HG03039 (cell line): ENCODE measurements around the gene CA12.

Source experiments
- ATAC-seq: cut with Tn5 transposase; IDR thresholded peaks from one replicate; pipeline ENCODE4 v1.9.1; 2021; ENCODE audit warnings: mild to moderate bottlenecking, moderate library complexity; ENCODE audit not compliant: unreplicated experiment

Gene CA12

GRCh38 chr15:63313825-63314224 lies 67.8 kb downstream of the CA12 start:
- ATAC-seq = no peak

GRCh38 chr15:63312286-63312685 lies 69.4 kb downstream of the CA12 start:
- no peak for ATAC-seq

- no peak for ATAC-seq
Observed at GRCh38 chr15:63310646-63311045, 71.0 kb downstream of the CA12 start.

GRCh38 chr15:63308947-63309346 lies 72.7 kb downstream of the CA12 start:
- no peak for ATAC-seq

GRCh38 chr15:63308491-63308890 lies 73.2 kb downstream of the CA12 start:
- no peak for ATAC-seq

GRCh38 chr15:63306492-63307073 lies 75.1 kb downstream of the CA12 start:
- ATAC-seq = no peak

- no peak for ATAC-seq
Observed at GRCh38 chr15:63305260-63305659, 76.4 kb downstream of the CA12 start.

GRCh38 chr15:63301088-63301487 lies 80.6 kb downstream of the CA12 start:
- no peak for ATAC-seq

- ATAC-seq = no peak
Observed at GRCh38 chr15:63299943-63300575, 81.6 kb downstream of the CA12 start.

GRCh38 chr15:63296195-63296594 lies 85.5 kb downstream of the CA12 start:
- ATAC-seq = no peak

- ATAC-seq = no peak
Observed at GRCh38 chr15:63295341-63295740, 86.3 kb downstream of the CA12 start.

GRCh38 chr15:63294359-63294758 lies 87.3 kb downstream of the CA12 start:
- ATAC-seq = no peak

- no peak for ATAC-seq
Observed at GRCh38 chr15:63292771-63293170, 88.9 kb downstream of the CA12 start.

GRCh38 chr15:63292241-63292640 lies 89.4 kb downstream of the CA12 start:
- no peak for ATAC-seq

GRCh38 chr15:63291507-63291906 lies 90.1 kb downstream of the CA12 start:
- no peak for ATAC-seq

- ATAC-seq = no peak
Observed at GRCh38 chr15:63288778-63289378, 92.8 kb downstream of the CA12 start.

- ATAC-seq = no peak
Observed at GRCh38 chr15:63288342-63288741, 93.3 kb downstream of the CA12 start.

GRCh38 chr15:63287109-63287508 lies 94.5 kb downstream of the CA12 start:
- ATAC-seq = no peak

- ATAC-seq = no peak
Observed at GRCh38 chr15:63284335-63284734, 97.3 kb downstream of the CA12 start.

GRCh38 chr15:63283126-63283525 lies 98.5 kb downstream of the CA12 start:
- no peak for ATAC-seq

- no peak for ATAC-seq
Observed at GRCh38 chr15:63277893-63278456, 103.7 kb downstream of the CA12 start.
